HG03108 (cell line): ENCODE results near the gene TMEM132D.
"Not testable (repeated sequence)": the region's sequence is repeated elsewhere in the genome, so short reads cannot be mapped to it uniquely, and the experiment has no call there.

Source experiments
- ATAC-seq: cut with Tn5 transposase; IDR thresholded peaks from one replicate; pipeline ENCODE4 v1.9.1; 2021; ENCODE audit warnings: moderate library complexity; ENCODE audit not compliant: unreplicated experiment

TMEM132D gene

DNA sequence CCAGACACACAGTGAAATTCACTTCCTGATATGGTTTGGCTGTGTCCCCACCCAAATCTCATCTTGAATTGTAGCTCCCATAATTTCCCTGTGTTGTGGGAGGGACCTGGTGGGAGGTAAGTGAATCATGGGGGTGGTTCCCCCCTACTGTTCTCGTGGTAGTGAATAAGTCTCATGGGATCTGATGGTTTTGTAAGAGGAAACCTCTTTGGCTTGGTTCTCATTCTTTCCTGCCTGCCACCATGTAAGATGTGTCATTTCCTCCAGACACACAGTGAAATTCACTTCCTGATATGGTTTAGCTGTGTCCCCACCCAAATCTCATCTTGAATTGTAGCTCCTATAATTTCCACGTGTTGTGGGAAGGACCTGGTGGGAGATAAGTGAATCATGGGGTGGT is 354.8 kb downstream of the TMEM132D start:
- ATAC-seq = not testable (repeated sequence)

GRCh38 chr12:129544716-129545115 is 359.1 kb downstream of the TMEM132D start:
- no peak for ATAC-seq

DNA sequence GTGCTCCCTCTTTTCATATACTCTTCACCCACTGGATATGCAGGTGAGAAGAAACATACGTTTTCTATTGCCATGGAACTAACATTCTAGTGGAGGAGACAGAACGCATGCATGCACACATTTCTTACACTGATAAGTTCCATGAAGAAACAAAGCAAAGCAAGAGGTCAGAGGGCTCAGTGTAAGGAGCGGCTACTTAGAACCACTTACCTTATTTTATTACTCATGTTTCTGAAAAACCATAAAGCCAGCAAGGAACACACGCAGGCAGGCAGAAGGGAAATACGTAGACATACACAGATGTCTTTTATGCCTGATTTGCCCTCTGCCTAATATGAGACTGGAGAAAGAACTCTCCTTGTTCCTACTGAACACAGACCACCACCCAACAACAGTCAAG is 362.9 kb downstream of the TMEM132D start:
- no peak for ATAC-seq

- ATAC-seq = no peak
Observed at GRCh38 chr12:129540249-129540648, 363.6 kb downstream of the TMEM132D start.

- ATAC-seq = not testable (repeated sequence)
Observed at GRCh38 chr12:129538724-129539335, 365.0 kb downstream of the TMEM132D start.

DNA sequence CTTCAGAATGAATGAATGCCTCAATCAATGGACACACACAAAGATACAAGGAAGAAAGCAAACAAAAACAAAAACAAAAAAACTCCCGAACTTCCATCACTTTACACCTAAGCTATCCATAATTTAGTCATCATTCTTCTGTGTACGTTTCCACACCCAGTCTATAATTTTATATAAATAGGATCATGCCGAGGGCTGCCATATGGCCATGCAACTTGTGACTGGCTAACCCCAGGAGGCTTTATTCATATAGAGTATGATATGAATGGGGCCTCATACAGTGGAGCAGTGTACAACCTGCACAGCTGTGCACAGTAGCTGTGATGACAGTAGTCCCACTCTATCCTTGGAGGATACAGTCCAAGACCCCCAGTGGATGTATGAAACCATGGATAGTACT is 365.7 kb downstream of the TMEM132D start:
- no peak for ATAC-seq

GRCh38 chr12:129534966-129535750 is 368.7 kb downstream of the TMEM132D start:
- ATAC-seq = no peak

DNA sequence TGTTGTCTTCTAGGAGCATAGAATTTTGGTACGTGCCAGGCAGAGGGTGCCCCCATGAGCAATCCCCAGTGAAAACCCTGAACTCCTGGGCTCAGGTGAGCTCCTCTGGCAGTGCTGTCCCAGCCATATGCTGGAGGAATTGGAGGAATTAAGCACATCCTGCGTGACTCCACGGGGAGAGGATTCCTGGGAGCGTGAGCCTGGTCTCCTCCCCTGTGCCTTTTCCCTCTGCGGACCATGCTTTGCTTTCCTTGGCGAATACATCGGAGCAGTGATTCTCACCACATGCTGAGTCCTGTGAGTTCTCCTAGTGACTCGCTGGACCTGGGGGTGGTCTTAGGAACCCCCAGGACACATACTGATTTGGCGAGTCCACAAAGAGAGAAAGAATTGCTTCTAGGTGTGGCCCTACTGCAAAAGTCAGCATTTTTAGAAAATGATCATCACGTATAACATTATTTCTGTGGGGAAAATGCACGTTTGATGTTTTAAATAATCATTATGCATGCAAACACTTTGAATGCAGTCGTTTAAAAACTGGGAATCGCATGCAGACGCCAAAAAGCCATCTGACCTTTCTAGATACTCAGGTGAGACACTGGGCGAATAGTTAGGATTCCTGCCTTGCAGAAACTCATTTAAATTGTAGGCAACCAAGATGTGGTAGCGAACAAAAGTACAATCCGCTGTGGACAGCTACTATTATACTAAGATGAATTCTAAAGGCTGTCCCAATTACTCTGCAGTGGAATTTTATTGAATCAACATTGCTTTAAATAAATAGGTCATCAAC is 370.9 kb downstream of the TMEM132D start:
- no peak for ATAC-seq

DNA sequence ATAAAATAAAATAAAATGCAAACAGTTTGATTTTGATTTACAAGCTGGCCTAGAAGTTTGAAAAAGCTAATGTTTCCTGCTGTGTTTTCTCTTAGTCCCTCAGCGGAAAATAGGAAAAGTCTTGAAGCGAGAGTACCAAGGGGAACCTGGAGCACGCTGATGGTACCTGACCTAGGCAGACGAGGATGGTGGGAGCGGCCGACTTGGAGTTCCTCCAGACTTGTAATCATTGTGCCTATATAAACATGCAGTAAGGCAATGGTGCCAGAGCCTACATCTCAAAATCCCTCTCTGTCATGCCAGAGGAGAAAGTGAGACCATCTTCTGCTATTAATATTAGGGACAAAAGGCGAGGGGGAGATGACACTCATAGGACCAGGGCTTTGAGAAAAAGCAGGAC is 371.7 kb downstream of the TMEM132D start:
- no peak for ATAC-seq

- no peak for ATAC-seq
Observed at GRCh38 chr12:129530984-129531383, 372.8 kb downstream of the TMEM132D start.

DNA sequence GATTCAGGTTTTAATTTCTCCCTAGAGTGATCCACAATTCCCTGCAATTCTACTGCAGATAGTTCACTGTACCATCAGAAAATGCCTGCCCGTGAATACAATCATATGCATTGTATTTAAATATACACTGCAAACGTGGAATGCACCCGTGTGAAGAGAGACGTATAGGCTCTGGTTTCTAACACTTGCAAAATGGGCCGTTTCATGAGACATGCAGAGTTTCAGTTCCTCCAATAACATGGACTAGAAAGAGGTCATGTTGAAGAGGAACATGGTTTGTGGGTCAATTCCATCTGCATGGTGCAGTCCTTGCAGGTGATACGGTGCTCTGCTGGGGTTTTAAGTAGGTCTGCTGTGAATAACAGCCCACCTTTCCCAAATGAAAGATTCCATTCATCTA is 373.3 kb downstream of the TMEM132D start:
- no peak for ATAC-seq

GRCh38 chr12:129527506-129527905 is 376.3 kb downstream of the TMEM132D start:
- ATAC-seq = no peak

- no peak for ATAC-seq
Observed at GRCh38 chr12:129523621-129524020, 380.2 kb downstream of the TMEM132D start.

DNA sequence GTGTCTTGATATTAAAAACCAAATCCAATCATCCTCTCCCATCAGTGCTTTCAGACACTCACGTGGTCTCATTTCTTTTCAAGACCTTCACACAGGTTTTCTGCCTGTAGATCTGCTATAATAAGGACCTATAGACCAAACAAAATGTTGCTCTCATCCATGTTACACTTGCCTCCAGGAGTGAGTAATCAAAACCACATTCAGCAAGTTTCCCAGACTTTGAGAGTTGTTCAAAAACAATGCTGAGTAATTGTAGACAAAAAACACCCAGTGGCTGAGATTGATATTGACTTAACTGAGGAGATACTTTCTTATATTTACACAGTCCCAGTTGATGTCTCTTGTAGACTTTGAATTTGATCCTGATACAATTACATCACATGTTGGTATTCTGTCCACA is 383.1 kb downstream of the TMEM132D start:
- no peak for ATAC-seq

DNA sequence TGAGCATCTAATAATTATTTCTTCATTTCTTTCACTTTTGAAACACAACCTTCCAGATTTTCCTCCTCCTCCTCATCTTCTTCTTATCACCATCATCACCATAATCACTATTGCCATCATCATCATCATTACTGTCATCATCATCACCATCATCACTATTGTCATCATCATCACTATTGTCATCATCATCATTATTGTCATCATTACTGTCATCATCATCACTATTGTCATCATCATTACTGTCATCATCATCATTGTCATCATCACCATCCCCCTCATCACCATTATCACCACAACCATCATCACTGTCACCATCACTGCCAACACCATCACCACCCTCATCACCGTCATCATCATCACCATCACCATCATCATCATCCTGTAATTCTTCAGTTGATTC is 400.0 kb downstream of the TMEM132D start:
- ATAC-seq = no peak

DNA sequence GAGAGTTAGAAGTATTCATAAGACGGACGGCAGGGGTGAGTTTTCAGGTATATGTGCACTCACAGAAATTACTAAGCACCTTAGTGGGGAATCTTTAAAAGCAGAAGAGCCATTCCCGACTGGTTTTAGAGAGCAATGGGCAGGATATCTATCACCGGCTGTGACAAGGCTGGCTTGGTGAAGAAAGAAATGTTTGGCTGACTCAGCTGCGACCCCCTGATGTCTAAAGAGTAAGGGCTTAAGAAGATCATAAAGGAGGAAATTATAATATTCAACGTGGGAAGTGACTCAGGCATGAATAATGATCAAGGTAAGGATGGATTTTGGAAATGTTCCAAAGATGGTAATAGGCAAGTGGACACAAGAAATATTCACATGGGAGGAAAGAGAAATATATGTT is 407.6 kb downstream of the TMEM132D start:
- no peak for ATAC-seq

- no peak for ATAC-seq
Observed at GRCh38 chr12:129494766-129495165, 409.1 kb downstream of the TMEM132D start.

DNA sequence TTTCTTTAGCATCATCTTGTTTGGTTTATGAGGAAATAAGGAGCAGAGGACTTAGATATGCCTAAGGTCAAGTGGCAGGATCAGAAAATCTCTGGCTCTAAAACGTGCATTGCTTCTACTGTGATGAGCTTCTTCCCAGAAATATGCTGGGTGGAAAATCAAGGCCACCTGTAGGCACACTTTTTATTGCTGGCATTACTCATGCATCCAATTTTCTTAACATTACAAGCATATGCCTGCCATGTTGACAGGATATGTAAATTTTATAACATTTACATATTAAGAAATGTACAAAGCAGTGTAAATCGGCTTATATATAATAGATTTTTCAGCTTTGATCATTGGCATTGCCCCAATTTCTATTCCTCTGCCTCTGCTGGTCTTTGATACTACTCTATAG is 409.6 kb downstream of the TMEM132D start:
- ATAC-seq = no peak

GRCh38 chr12:129489100-129489676 is 414.6 kb downstream of the TMEM132D start:
- ATAC-seq = no peak

DNA sequence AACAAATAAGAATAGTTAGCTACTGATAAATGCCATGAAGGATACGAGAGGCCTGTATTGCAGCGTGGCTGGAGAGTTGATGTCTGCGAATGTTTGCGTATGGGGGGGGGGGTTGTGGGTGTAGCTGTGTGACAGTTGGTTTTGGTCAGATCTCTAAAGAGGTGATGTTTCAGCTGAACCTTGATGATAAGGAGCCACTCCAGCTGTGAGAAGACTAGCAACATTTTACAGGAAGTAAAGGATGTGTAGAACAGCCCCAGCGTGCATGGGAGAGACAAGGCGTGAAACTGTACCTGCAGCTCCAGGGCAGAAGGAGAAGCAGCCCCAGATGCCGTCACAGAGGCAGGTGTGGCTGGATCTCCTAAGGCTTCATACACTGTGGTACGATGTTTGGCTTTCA is 416.9 kb downstream of the TMEM132D start:
- no peak for ATAC-seq

DNA sequence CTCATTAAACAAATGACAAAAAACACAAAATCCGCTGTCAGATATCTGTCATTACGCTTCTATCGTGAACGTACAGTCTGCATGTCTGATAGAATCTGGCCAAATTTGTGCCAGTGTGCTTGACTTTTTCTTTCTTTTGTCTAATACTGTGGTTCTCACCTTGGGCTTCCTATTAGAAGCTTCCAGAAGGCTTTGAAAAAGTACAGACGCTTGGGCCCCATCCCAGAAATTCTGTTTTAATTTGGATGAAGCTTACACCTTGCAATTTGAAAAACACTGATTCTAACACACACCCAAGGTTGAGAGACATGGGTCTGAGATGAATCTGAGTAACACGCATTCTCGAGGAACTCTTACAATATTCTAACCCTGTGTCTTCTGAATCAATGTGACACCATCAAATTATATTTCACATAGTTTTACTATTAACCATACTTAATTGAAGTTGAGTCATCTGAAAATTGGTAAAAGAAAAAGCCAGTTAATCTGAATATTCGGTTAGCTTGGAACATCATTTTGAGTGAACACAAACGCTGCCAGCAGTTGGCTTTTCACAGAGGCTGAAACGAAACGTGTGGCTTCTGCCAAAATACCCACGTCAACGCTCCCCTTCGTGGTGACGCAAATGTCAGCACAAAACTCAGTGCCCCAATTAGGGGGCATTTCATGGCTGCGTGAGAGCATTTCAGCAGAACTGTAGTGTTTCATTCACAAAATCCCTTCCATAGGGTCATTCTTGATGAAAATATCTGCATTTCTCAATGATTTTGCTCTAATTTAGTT is 420.5 kb downstream of the TMEM132D start:
- ATAC-seq = no peak
